HFF-Myc (cell line): ENCODE data around the gene PDZD7.
A peak's percentile ranks its signal among the peaks of the same experiment; 100 is the strongest.

Source experiments
- DNase-seq: peaks from one replicate; pipeline ENCODE4 v3.0.0-alpha.2; 2011; ENCODE audit warnings: low read depth; ENCODE audit errors: extremely low read depth
- H3K4me3 ChIP-seq: replicated peaks from 2 replicates; pipeline ENCODE4 v1.5.1; 2011; ENCODE audit warnings: low read depth, mild to moderate bottlenecking, control low read depth, low read length
- TF ChIP-seq, protein P1 (sequence below): IDR thresholded peaks from 2 replicates; pipeline ENCODE4 v1.5.1; 2012; ENCODE audit warnings: mild to moderate bottlenecking, low read depth, low read length, control low read depth; ENCODE audit errors: missing control alignments

Gene PDZD7

DNA sequence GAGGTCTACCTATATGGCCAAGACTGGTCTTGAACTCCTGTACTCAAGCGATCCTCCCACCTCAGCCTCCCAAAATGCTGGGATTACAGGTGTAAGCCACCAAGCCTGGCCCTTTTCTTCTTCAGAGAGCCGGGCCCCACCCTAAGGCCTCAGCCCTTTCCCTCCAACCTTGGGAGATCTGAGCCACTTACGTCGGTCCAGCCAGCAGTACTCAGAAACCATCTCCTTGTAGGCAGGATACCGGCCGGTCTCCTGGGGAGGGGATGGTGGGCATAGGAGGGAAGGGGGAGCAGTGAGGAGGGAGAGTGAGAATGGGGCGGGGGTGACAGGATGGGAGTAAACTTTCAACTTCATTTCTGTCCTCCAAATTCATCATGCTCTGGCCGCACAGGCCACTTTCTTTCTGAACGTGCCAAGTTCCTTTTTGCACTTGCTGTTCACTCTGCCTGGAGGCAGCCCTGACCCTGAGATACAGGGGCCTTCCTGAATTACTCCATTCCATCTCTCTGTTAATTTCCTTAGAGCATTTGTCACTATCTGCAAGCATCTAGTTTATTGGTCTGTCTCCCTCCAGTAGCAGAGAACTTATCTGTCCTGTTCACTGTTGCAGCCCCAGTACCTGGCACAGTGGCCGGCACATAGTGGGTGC, 10.4 kb downstream of the PDZD7 start:
- TF ChIP-seq, protein P1, sequence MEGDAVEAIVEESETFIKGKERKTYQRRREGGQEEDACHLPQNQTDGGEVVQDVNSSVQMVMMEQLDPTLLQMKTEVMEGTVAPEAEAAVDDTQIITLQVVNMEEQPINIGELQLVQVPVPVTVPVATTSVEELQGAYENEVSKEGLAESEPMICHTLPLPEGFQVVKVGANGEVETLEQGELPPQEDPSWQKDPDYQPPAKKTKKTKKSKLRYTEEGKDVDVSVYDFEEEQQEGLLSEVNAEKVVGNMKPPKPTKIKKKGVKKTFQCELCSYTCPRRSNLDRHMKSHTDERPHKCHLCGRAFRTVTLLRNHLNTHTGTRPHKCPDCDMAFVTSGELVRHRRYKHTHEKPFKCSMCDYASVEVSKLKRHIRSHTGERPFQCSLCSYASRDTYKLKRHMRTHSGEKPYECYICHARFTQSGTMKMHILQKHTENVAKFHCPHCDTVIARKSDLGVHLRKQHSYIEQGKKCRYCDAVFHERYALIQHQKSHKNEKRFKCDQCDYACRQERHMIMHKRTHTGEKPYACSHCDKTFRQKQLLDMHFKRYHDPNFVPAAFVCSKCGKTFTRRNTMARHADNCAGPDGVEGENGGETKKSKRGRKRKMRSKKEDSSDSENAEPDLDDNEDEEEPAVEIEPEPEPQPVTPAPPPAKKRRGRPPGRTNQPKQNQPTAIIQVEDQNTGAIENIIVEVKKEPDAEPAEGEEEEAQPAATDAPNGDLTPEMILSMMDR = no peak
- DNase-seq = no peak
- no peak overlapping the region for H3K4me3 ChIP-seq

DNA sequence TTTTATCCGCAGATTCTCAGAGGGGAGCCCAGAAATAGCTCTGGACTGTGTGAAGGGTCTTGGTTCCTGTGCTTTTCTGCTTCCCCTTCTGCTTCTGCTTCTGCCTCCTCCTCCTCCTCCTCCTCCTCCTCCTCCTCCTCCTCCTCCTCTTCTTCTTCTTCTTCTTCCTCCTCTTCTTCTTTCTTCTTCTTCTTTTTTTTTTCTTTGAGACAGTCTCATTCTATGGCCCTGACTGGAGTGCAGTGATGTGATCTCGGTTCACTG, 11.6 kb downstream of the PDZD7 start:
- DNase-seq = no peak
- TF ChIP-seq, protein P1 = no peak
- no peak overlapping the region for H3K4me3 ChIP-seq

- no peak for DNase-seq
- TF ChIP-seq, protein P1 = peak; percentile 80
- H3K4me3 ChIP-seq = no peak overlapping the region
These were observed 12.1 kb downstream of the PDZD7 start for GRCh38 chr10:101018600-101019439.

DNA sequence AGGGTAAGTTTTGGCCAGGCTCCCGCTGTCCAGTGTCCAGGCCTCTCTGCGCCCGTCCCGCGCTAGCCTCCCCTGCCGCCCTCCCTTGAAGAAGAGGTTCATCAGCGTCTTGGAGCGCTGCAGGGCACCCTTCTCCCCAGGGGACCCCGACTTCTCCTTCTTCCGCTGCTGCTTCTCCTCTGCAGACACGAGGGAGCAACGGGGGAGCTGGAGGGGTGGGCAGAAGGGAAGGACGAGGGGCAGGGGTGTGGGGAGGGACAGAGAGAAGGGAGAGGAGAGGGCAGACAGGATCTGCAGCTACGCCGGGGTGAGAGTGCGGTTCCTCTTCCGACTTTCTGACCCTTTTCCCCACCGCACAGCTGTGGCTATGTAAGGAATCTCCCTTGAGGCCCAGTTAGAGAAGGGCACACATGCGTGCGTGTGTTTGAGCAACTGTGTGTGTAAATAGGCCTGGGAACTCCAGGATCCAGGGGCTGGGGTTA, 12.8 kb downstream of the PDZD7 start:
- TF ChIP-seq, protein P1 = no peak
- no peak for DNase-seq
- no peak overlapping the region for H3K4me3 ChIP-seq

DNA sequence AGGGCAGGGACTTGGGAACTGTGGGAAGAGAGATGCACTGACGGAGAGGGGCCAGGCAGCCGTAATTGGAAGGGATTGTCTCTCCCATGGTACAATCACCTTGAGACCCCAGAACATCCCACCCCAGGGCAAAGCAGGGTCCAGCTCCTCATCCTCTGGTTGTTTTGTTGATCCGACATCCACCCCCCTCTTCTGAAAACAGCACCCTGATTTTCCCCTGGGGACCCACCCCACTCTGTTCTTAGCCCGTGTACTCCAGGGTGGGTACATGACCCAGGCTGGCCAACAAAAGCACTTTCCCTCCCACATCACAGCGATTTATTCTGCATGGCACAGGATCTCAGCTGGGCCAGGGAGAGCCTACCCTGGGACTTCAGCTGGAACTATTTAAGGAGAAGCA, 14.1 kb downstream of the PDZD7 start:
- DNase-seq = no peak
- no peak overlapping the region for H3K4me3 ChIP-seq
- TF ChIP-seq, protein P1 = no peak

GRCh38 chr10:101015582-101015973, 15.4 kb downstream of the PDZD7 start:
- no peak overlapping the region for H3K4me3 ChIP-seq
- TF ChIP-seq, protein P1 = no peak

More at GRCh38 chr10:101015582-101015973, 15.4 kb downstream of the PDZD7 start:
- no peak for DNase-seq
